ENCODE measurements around the gene GNG4.

DNA sequence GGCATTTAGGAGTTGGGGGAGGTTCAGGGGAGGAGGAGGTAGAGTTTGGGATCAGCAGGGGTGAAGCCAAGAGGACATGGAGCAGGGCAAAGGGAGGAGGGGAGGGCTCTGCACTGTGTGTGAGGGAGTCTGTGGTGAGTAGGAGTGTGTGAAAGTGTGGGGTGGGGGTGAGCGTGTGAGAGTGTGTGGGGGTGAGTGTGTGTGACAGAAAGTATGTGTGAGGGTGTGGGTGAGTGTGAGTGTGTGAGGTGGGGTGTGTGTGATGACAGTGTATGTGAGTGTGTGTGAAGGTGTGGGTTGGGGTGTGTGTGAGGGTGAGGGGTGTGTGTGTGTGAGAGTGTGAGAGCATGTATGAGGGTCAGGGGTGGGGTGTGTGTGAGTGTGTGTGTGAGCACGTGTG is 62.6 kb downstream of the GNG4 start:
- TF ChIP-seq, protein P1, sequence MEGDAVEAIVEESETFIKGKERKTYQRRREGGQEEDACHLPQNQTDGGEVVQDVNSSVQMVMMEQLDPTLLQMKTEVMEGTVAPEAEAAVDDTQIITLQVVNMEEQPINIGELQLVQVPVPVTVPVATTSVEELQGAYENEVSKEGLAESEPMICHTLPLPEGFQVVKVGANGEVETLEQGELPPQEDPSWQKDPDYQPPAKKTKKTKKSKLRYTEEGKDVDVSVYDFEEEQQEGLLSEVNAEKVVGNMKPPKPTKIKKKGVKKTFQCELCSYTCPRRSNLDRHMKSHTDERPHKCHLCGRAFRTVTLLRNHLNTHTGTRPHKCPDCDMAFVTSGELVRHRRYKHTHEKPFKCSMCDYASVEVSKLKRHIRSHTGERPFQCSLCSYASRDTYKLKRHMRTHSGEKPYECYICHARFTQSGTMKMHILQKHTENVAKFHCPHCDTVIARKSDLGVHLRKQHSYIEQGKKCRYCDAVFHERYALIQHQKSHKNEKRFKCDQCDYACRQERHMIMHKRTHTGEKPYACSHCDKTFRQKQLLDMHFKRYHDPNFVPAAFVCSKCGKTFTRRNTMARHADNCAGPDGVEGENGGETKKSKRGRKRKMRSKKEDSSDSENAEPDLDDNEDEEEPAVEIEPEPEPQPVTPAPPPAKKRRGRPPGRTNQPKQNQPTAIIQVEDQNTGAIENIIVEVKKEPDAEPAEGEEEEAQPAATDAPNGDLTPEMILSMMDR (IDR thresholded peaks at IDR 0.05; ENCODE audit: low read length): no peak
- TF ChIP-seq EZH2 (optimal IDR thresholded peaks at IDR 0.05; ENCODE audit: low read depth, low read length): no peak
